ENCODE measurements around the gene AUTS2. TPM values are rescaled to one million over a fixed set of nuclear protein-coding genes. Genes with fewer than 3 reads are reported as not detected.

The AUTS2 gene
- total and polyA plus RNA-seq, 9 of the 15 experiments (the other 6 are each of a cell fraction or from before 2014, with no cell fraction given): 0.58 TPM; not detected in 8

GRCh38 chr7:69735582-69735981 lies 137.3 kb downstream of the AUTS2 start (continued):
- TF ChIP-seq, protein P1, sequence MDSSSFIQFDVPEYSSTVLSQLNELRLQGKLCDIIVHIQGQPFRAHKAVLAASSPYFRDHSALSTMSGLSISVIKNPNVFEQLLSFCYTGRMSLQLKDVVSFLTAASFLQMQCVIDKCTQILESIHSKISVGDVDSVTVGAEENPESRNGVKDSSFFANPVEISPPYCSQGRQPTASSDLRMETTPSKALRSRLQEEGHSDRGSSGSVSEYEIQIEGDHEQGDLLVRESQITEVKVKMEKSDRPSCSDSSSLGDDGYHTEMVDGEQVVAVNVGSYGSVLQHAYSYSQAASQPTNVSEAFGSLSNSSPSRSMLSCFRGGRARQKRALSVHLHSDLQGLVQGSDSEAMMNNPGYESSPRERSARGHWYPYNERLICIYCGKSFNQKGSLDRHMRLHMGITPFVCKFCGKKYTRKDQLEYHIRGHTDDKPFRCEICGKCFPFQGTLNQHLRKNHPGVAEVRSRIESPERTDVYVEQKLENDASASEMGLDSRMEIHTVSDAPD (CRISPR knock-in tag; IDR thresholded peaks at IDR 0.05): no peak
- TF ChIP-seq KHSRP (IDR thresholded peaks at IDR 0.05): no peak
- TF ChIP-seq TOE1 (IDR thresholded peaks at IDR 0.05; ENCODE audit: borderline replicate concordance): no peak
- TF ChIP-seq TOE1 (CRISPR knock-in tag; IDR thresholded peaks at IDR 0.05; ENCODE audit: borderline replicate concordance, low read depth): no peak
- no peak for TF ChIP-seq TCF3 (CRISPR knock-in tag; IDR thresholded peaks at IDR 0.05)
- TF ChIP-seq BRD4 (IDR thresholded peaks at IDR 0.05): no peak
- TF ChIP-seq BCL6 (CRISPR knock-in tag; IDR thresholded peaks at IDR 0.05): no peak

GRCh38 chr7:69736126-69736810 lies 138.0 kb downstream of the AUTS2 start:
- intact Hi-C loops (cut with micrococcal nuclease): no loop called here
- H4K20me1 ChIP-seq (replicated peaks; ENCODE audit: control insufficient read depth, insufficient read depth, low read length): no peaks in the 10 kb centered on the region
- H2AFZ ChIP-seq (ENCODE audit: low read depth, low read length): no peak overlapping the region
- TF ChIP-seq DMBX1 (CRISPR knock-in tag; IDR thresholded peaks at IDR 0.05; ENCODE audit: borderline replicate concordance) (no peak), SRSF3 (IDR thresholded peaks at IDR 0.05; ENCODE audit: insufficient read depth, low read length) (no peak), ATF6 (CRISPR knock-in tag; IDR thresholded peaks at IDR 0.05) (no peak), TSC22D4 (tag; IDR thresholded peaks at IDR 0.05) (no peak), ZNF561 (CRISPR knock-in tag; conservative IDR thresholded peaks at IDR 0.05) (no peak), HCFC1 (IDR thresholded peaks at IDR 0.05; ENCODE audit: low read depth, low read length) (no peak)
- DNase-seq (ENCODE audit: extremely low read depth in 1 of 4, low spot score in 3 of 4) (no peak), ATAC-seq (no peak), FAIRE-seq (no peak)
- no peak overlapping the region for H3K9ac ChIP-seq (ENCODE audit: insufficient read depth in 1 of 2, low read depth in 2 of 2, low read length in 2 of 2)
- H3K36me3 ChIP-seq (ENCODE audit: control insufficient read depth, insufficient read depth, low read length): no peaks in the 10 kb centered on the region
- no peaks in the 10 kb centered on the region for H3K27me3 ChIP-seq (ENCODE audit: control insufficient read depth in 2 of 2, insufficient read depth in 2 of 2, low read length in 2 of 2)
- H3K4me1 ChIP-seq (replicated peaks in 1 of 2; ENCODE audit: control insufficient read depth in 2 of 2, insufficient read depth in 2 of 2, low read length in 2 of 2): no peaks in the 10 kb centered on the region
- no peaks in the 10 kb centered on the region for H3K9me3 ChIP-seq (replicated peaks; ENCODE audit: control insufficient read depth, insufficient read depth, low read depth, low read length)
- H3K27ac ChIP-seq (ENCODE audit: extremely low read depth, low read depth, low read length): no peak overlapping the region
- H3K79me2 ChIP-seq (ENCODE audit: control insufficient read depth, insufficient read depth, low read length): no peaks in the 10 kb centered on the region
- no TSS peak for BruUV-seq (replicated peaks)
- no peaks in the 10 kb centered on the region for H3K9me1 ChIP-seq (ENCODE audit: control insufficient read depth, insufficient read depth, low read length)
- 0% methylated on average over 3 of the region's 3 CpGs for WGBS (ENCODE audit: insufficient coverage, low coverage, missing lambda C conversion rate)
- in situ Hi-C loops (cut with MboI): no loop called here
- H3K4me3 ChIP-seq: no peak overlapping the region
- ChIA-PET POLR2A (interaction anchor here (1.0 kb wide), 1 partner anchor 14 kb away, joined by 3 read pairs; no protein-coding TSS in a partner anchor), CTCF (ENCODE audit: low intra/inter-chr PET ratio) (no interaction called here)
- H3K4me2 ChIP-seq (ENCODE audit: insufficient read depth, low read length): no peak overlapping the region
